H9 (cell line): ENCODE data around the gene DMD. TPM values are rescaled to one million over a fixed set of nuclear protein-coding genes. Genes with fewer than 3 reads are reported as not detected.

Experiments
- DNase-seq: peaks from one replicate; pipeline ENCODE4 v3.0.0-alpha.2; 2017
- H2AFZ ChIP-seq: one replicate; pipeline ENCODE4 v1.6.1; 2013; ENCODE audit warnings: mild to moderate bottlenecking, low read length, control low read depth, moderate library complexity
- H2AK5ac ChIP-seq: 2 replicates; pipeline ENCODE4 v1.6.1; 2013; ENCODE audit warnings: low read length, control low read depth, mixed read lengths; ENCODE audit not compliant: insufficient read length
- H2BK120ac ChIP-seq: one replicate; pipeline ENCODE4 v1.6.1; 2013; ENCODE audit warnings: low read depth, mild to moderate bottlenecking, low read length, control low read depth, inconsistent platforms; ENCODE audit not compliant: poor library complexity, severe bottlenecking
- H2BK12ac ChIP-seq: 2 replicates; pipeline ENCODE4 v1.6.1; 2013; ENCODE audit warnings: low read length, control low read depth, mixed read lengths, low read depth; ENCODE audit not compliant: insufficient read length
- H2BK15ac ChIP-seq: 2 replicates; pipeline ENCODE4 v1.6.1; 2013; ENCODE audit warnings: low read depth, low read length, control low read depth
- H2BK20ac ChIP-seq: one replicate; pipeline ENCODE4 v1.6.1; 2013; ENCODE audit warnings: low read depth, mild to moderate bottlenecking, low read length, control low read depth, inconsistent platforms; ENCODE audit not compliant: poor library complexity, severe bottlenecking
- H2BK5ac ChIP-seq: 2 replicates; pipeline ENCODE4 v1.6.1; 2013; ENCODE audit warnings: low read length, control low read depth, mixed read lengths; ENCODE audit not compliant: insufficient read length
- H3K14ac ChIP-seq: 2 replicates; pipeline ENCODE4 v1.6.1; 2013; ENCODE audit warnings: low read length, control low read depth; ENCODE audit not compliant: insufficient read depth
- H3K18ac ChIP-seq: 2 replicates; pipeline ENCODE4 v1.6.1; 2013; ENCODE audit warnings: low read depth, mild to moderate bottlenecking, mixed read lengths, low read length, control low read depth; ENCODE audit not compliant: insufficient read length
- H3K23ac ChIP-seq: 2 replicates; pipeline ENCODE4 v1.6.1; 2013; ENCODE audit warnings: low read length, control low read depth, mixed read lengths, low read depth; ENCODE audit not compliant: insufficient read length
- H3K23me2 ChIP-seq: 2 replicates; pipeline ENCODE4 v1.6.1; 2013; ENCODE audit warnings: low read depth, mild to moderate bottlenecking, mixed read lengths, low read length, control low read depth; ENCODE audit not compliant: insufficient read length, poor library complexity, severe bottlenecking
- H3K27ac ChIP-seq: 2 replicates; pipeline ENCODE4 v1.5.1; 2013; ENCODE audit warnings: low read length, control low read depth, mixed read lengths, low read depth; ENCODE audit not compliant: insufficient read length
- H3K27me3 ChIP-seq: 2 replicates; pipeline ENCODE4 v1.6.1; 2013; ENCODE audit warnings: low read length, control low read depth, inconsistent platforms; ENCODE audit not compliant: insufficient read depth
- H3K4ac ChIP-seq: 2 replicates; pipeline ENCODE4 v1.6.1; 2013; ENCODE audit warnings: low read depth, mild to moderate bottlenecking, control low read depth, inconsistent platforms, low read length, moderate library complexity
- H3K4me1 ChIP-seq: 2 replicates; pipeline ENCODE4 v1.6.1; 2013; ENCODE audit warnings: low read length, control low read depth, inconsistent platforms; ENCODE audit not compliant: insufficient read depth
- H3K4me2 ChIP-seq: 2 replicates; pipeline ENCODE4 v1.6.1; 2013; ENCODE audit warnings: low read length, control low read depth, mixed read lengths; ENCODE audit not compliant: insufficient read length, insufficient read depth
- H3K56ac ChIP-seq: 2 replicates; pipeline ENCODE4 v1.6.1; 2013; ENCODE audit warnings: low read depth, mild to moderate bottlenecking, mixed read lengths, low read length, control low read depth; ENCODE audit not compliant: insufficient read length
- H3K79me1 ChIP-seq: 2 replicates; pipeline ENCODE4 v1.6.1; 2013; ENCODE audit warnings: low read depth, mild to moderate bottlenecking, moderate library complexity, low read length, control low read depth, inconsistent platforms; ENCODE audit not compliant: insufficient read depth, poor library complexity, severe bottlenecking
- H3K79me2 ChIP-seq: 2 replicates; pipeline ENCODE4 v1.6.1; 2013; ENCODE audit warnings: low read length, control low read depth, inconsistent platforms; ENCODE audit not compliant: insufficient read depth
- H3K9ac ChIP-seq: 2 replicates; pipeline ENCODE4 v1.6.1; 2013; ENCODE audit warnings: low read length, control low read depth, mixed read lengths; ENCODE audit not compliant: insufficient read length; ENCODE audit errors: extremely low read depth
- H3K9me3 ChIP-seq: one replicate; pipeline ENCODE4 v1.6.1; 2013; ENCODE audit warnings: low read depth, low read length, inconsistent platforms; ENCODE audit not compliant: control insufficient read depth
- H3T11ph ChIP-seq: one replicate; pipeline ENCODE4 v1.6.1; 2013; ENCODE audit warnings: mild to moderate bottlenecking, low read length, control low read depth, inconsistent platforms
- H4K20me1 ChIP-seq: one replicate; pipeline ENCODE4 v1.6.1; 2013; ENCODE audit not compliant: control insufficient read depth, insufficient read length, insufficient read depth
- H4K5ac ChIP-seq: 2 replicates; pipeline ENCODE4 v1.6.1; 2013; ENCODE audit warnings: low read depth, mild to moderate bottlenecking, mixed read lengths, low read length, control low read depth; ENCODE audit not compliant: insufficient read length
- H4K8ac ChIP-seq: replicated peaks from 2 replicates; pipeline ENCODE4 v1.6.1; 2013; ENCODE audit warnings: low read length, control low read depth, mixed read lengths, low read depth; ENCODE audit not compliant: insufficient read length
- H4K91ac ChIP-seq: 2 replicates; pipeline ENCODE4 v1.6.1; 2013; ENCODE audit warnings: low read depth, mild to moderate bottlenecking, moderate library complexity, mixed read lengths, low read length, control low read depth; ENCODE audit not compliant: insufficient read length
- H3K27ac Mint-ChIP-seq, 3 experiments: 2 replicates in 2 of 3; 3 replicates in 1 of 3; pipeline ENCODE4 v1.8.0; 2020 to 2021; ENCODE audit warnings: mixed read lengths in 3 of 3, mild to moderate bottlenecking in 1 of 3, moderate library complexity in 1 of 3
- H3K27me3 Mint-ChIP-seq: 2 replicates; pipeline ENCODE4 v1.8.0; 2021; ENCODE audit warnings: low read depth, mild to moderate bottlenecking, moderate library complexity, mixed read lengths
- H3K36me3 Mint-ChIP-seq, 3 experiments: 2 replicates in 2 of 3; 3 replicates in 1 of 3; pipeline ENCODE4 v1.8.0; 2020 to 2021; ENCODE audit warnings: low read depth in 3 of 3, mixed read lengths in 3 of 3; ENCODE audit not compliant: insufficient read depth in 1 of 3
- H3K4me1 Mint-ChIP-seq, 2 experiments: 2 replicates each; pipeline ENCODE4 v1.8.0; 2020; ENCODE audit warnings: mixed read lengths in 2 of 2
- H3K4me3 Mint-ChIP-seq, 2 experiments: 2 replicates in 1 of 2; 3 replicates in 1 of 2; pipeline ENCODE4 v1.8.0; 2020 to 2021; ENCODE audit warnings: mild to moderate bottlenecking in 2 of 2, mixed read lengths in 2 of 2, moderate library complexity in 1 of 2
- H3K9me3 Mint-ChIP-seq, 2 experiments: 2 replicates in 1 of 2; 3 replicates in 1 of 2; pipeline ENCODE4 v1.8.0; 2020; ENCODE audit warnings: mild to moderate bottlenecking in 2 of 2, mixed read lengths in 2 of 2, moderate library complexity in 1 of 2
- WGBS: extraction: QIAGEN DNeasy Blood & Tissue Kit; methylation state at CpG from one replicate; pipeline ENCODE4 v1.1.7; 2013; ENCODE audit warnings: missing lambda C conversion rate, low lambda C conversion rate, mixed read lengths; ENCODE audit not compliant: insufficient read length; ENCODE audit errors: extremely low coverage; 5-methylcytosine and 5-hydroxymethylcytosine counted together
- total RNA-seq: library from RNA; stranded (reverse); gene quantifications from 2 replicates; pipeline ENCODE4 v1.2.1, GENCODE V29; 2021
- TF ChIP-seq, protein P1 (sequence below): fragments of 200-600 bp; sonication (generic); conservative IDR thresholded peaks from 3 replicates; pipeline ENCODE4 v1.8.0; 2021; ENCODE audit warnings: antibody characterized with exemption, mild to moderate bottlenecking

DMD gene
- total RNA-seq, 1 experiment from 2014 or later: 3.8 TPM

DNA sequence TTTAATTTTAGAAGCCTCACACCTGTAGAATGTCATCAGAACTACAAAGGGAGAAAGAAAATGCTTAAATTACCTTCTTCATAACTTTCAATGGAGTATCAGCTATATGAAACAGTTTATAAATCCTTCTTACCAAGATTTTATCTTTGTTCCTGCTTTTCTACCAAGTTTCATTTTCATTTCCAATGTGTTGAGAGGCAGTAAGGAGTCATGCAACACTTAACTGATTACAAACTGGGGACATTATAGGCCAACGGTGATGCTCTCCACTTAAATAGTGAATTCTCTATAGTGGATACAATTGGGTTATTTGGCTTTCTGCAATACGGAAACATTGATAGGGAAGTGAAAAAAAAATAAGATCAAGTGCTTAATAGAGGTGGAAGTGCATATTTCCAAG, 1994.3 kb downstream of the DMD start:
- Histone ChIP-seq H3K9ac (no peak overlapping the region), H2AFZ (no peak overlapping the region), H4K91ac (no peak overlapping the region), H3K4ac (no peak overlapping the region), H3K14ac (no peak overlapping the region), H4K5ac (no peak overlapping the region), H4K20me1 (no peaks in the 10 kb centered on the region), H2AK5ac (no peak overlapping the region), H2BK120ac (no peak overlapping the region), H3K4me2 (no peak overlapping the region), H2BK15ac (no peak overlapping the region), H3K4me1 (no peaks in the 10 kb centered on the region), H3T11ph (no peak overlapping the region), H3K18ac (no peak overlapping the region), H3K79me2 (no peaks in the 10 kb centered on the region), H3K27me3 (no peaks in the 10 kb centered on the region), H3K9me3 (no peaks in the 10 kb centered on the region), H2BK20ac (no peak overlapping the region), H3K23ac (no peak overlapping the region), H2BK12ac (no peak overlapping the region), H4K8ac (no peak overlapping the region), H3K56ac (no peak overlapping the region), H3K79me1 (no peaks in the 10 kb centered on the region), H3K23me2 (no peaks in the 10 kb centered on the region), H3K27ac (no peak overlapping the region), H2BK5ac (no peak overlapping the region)
- no peaks in the 10 kb centered on the region; a peak in 1 of 7 replicates for H3K36me3 Mint-ChIP-seq
- WGBS: no CpG with 5 or more reads among the region's 2 CpGs
- H3K4me3 Mint-ChIP-seq: no peak overlapping the region
- H3K27me3 Mint-ChIP-seq: no peaks in the 10 kb centered on the region
- H3K27ac Mint-ChIP-seq: no peak overlapping the region
- TF ChIP-seq, protein P1, sequence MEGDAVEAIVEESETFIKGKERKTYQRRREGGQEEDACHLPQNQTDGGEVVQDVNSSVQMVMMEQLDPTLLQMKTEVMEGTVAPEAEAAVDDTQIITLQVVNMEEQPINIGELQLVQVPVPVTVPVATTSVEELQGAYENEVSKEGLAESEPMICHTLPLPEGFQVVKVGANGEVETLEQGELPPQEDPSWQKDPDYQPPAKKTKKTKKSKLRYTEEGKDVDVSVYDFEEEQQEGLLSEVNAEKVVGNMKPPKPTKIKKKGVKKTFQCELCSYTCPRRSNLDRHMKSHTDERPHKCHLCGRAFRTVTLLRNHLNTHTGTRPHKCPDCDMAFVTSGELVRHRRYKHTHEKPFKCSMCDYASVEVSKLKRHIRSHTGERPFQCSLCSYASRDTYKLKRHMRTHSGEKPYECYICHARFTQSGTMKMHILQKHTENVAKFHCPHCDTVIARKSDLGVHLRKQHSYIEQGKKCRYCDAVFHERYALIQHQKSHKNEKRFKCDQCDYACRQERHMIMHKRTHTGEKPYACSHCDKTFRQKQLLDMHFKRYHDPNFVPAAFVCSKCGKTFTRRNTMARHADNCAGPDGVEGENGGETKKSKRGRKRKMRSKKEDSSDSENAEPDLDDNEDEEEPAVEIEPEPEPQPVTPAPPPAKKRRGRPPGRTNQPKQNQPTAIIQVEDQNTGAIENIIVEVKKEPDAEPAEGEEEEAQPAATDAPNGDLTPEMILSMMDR: no peak
- H3K9me3 Mint-ChIP-seq: peaks cover 22 to 30% of the 10 kb centered on the region in 2 experiments
- no peak for DNase-seq
- H3K4me1 Mint-ChIP-seq: peaks cover 0 to 8% of the 10 kb centered on the region in 2 experiments; a peak in 1 of 4 replicates
